ENCODE results near the gene SH3D21. TPM values are rescaled to one million over a fixed set of nuclear protein-coding genes. Genes with fewer than 3 reads are reported as not detected.
A peak's percentile ranks its signal among the peaks of the same experiment; 100 is the strongest.

Gene SH3D21
- total and polyA plus RNA-seq, 7 donors, result 0.16 to 7.4 (median 1.8) TPM

DNA sequence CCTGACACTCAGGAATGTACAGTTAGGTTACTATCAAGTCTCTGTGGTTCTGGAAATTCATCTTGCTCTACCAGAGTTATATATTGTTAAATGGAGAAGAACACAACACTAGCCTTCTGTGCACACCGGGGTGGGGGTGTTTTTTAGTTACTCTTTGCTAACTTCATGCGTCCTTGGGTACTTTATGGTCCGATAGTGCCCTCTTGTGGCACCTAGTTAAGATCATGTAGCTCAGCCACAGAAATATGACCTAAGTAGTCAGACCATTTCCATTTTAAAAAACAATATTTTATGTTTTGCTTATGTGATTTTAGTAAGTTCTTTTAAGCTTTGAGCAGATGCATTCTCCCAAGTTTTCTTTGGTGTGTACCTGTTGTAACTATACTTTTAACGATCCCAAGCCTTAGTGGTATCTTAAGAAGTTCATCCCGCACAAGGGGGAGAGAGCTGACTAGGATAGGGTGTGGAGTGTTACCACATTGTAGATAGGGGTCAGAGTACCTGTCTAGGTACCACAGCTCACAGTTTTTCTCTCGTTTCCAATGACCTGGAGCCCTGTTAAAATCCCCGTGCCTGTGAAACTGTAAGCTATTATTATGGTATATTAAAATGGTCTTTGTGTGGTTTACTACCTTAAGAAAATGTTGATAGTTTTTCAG lies 20.6 kb upstream of the SH3D21 start:
- Histone ChIP-seq H3K9me3 (no peaks in the 10 kb centered on the region), H3K4me3 (no peak overlapping the region), H3K27me3 (no peaks in the 10 kb centered on the region), H3K4me1 (peaks cover 0 to 53% (median 24%) of the 10 kb centered on the region in 4 donors), H3K36me3 (peaks cover 22 to 73% (median 46%) of the 10 kb centered on the region in 4 donors), H3K27ac (peak overlapping the region; percentile 20 to 71 (median 52))
- intact Hi-C loops (cut with DNase I), result loop anchor here (1.0 to 5.0 kb wide), 4 partner anchors 61 to 188 kb away; partner anchors contain the start of genes THRAP3 and TRAPPC3
- TF ChIP-seq, protein P1, sequence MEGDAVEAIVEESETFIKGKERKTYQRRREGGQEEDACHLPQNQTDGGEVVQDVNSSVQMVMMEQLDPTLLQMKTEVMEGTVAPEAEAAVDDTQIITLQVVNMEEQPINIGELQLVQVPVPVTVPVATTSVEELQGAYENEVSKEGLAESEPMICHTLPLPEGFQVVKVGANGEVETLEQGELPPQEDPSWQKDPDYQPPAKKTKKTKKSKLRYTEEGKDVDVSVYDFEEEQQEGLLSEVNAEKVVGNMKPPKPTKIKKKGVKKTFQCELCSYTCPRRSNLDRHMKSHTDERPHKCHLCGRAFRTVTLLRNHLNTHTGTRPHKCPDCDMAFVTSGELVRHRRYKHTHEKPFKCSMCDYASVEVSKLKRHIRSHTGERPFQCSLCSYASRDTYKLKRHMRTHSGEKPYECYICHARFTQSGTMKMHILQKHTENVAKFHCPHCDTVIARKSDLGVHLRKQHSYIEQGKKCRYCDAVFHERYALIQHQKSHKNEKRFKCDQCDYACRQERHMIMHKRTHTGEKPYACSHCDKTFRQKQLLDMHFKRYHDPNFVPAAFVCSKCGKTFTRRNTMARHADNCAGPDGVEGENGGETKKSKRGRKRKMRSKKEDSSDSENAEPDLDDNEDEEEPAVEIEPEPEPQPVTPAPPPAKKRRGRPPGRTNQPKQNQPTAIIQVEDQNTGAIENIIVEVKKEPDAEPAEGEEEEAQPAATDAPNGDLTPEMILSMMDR (IDR thresholded peaks at IDR 0.05), result peak; percentile 56 to 70 (median 58)
- TF ChIP-seq POLR2A (IDR thresholded peaks at IDR 0.05) (no peak), EP300 (IDR thresholded peaks at IDR 0.05) (no peak), POLR2AphosphoS5 (IDR thresholded peaks at IDR 0.05) (peak in 3 of 4 donors; percentile 2 to 27 (median 24))
- 44 to 52% methylated on average over 7 of the region's 7 CpGs for WGBS, 2 donors
- peak; percentile 82 for DNase-seq

DNA sequence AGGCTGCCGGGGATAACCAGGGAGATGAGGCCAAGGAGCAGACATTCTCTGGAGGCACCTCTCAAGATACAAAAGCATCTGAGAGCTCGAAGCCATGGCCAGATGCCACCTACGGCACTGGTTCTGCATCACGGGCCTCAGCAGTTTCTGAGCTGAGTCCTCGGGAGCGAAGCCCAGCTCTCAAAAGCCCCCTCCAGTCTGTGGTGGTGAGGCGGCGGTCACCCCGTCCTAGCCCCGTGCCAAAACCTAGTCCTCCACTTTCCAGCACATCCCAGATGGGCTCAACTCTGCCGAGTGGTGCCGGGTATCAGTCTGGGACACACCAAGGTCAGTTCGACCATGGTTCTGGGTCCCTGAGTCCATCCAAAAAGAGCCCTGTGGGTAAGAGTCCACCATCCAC lies 19.4 kb upstream of the SH3D21 start:
- DNase-seq, result no peak
- peak overlapping the region in 1 of 4 donors; percentile 3 for H3K27ac ChIP-seq
- WGBS, 2 donors, result 95% methylated on average over 13 of the region's 13 CpGs

DNA sequence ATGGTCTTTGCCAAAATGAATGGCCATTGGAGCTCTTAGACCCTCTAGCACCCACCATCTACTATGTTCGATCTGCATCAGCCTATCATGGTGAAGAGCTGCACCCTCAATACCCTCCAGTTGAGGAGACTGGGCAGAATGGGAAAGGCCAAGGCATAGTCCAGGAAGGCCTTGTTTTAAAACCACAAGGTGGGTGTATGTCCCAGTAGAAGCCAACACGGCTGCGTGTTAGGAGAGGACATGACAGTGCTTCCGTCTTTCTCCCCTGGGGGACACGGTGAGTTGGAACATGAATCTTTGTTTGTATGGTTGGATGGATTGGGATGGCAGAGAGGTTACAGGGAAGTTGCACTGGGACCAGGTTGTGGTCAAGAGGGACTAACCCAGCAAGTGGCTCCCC lies 18.6 kb upstream of the SH3D21 start:
- intact Hi-C loops (cut with DNase I), result loop anchor here (2.0 to 5.0 kb wide), 2 partner anchors 99 to 190 kb away; no protein-coding TSS in a partner anchor
- TF ChIP-seq EP300 (IDR thresholded peaks at IDR 0.05), result no peak
- no peak for TF ChIP-seq POLR2A (IDR thresholded peaks at IDR 0.05)
- TF ChIP-seq, protein P1 (IDR thresholded peaks at IDR 0.05), result no peak
- no peak for TF ChIP-seq POLR2AphosphoS5 (IDR thresholded peaks at IDR 0.05)
- Histone ChIP-seq H3K4me1 (peaks cover 0 to 38% (median 21%) of the 10 kb centered on the region in 4 donors), H3K36me3 (peaks cover 39 to 89% (median 60%) of the 10 kb centered on the region in 4 donors), H3K27me3 (no peaks in the 10 kb centered on the region), H3K4me3 (no peak overlapping the region), H3K27ac (no peak overlapping the region), H3K9me3 (no peaks in the 10 kb centered on the region)
- DNase-seq, result no peak
- WGBS, 2 donors, result 93 to 96% methylated on average over 5 of the region's 5 CpGs

More for the DNA sequence above, 19.4 kb upstream of the SH3D21 start:
- no peak for TF ChIP-seq POLR2A (IDR thresholded peaks at IDR 0.05)
- TF ChIP-seq, protein P1 (IDR thresholded peaks at IDR 0.05), result no peak
- TF ChIP-seq EP300 (IDR thresholded peaks at IDR 0.05), result no peak
- no peak for TF ChIP-seq POLR2AphosphoS5 (IDR thresholded peaks at IDR 0.05)
- intact Hi-C loops (cut with DNase I), result loop anchor here (2.0 to 5.0 kb wide), 2 partner anchors 98 to 190 kb away; no protein-coding TSS in a partner anchor
- Histone ChIP-seq H3K36me3 (peaks cover 33 to 85% (median 55%) of the 10 kb centered on the region in 4 donors), H3K27me3 (no peaks in the 10 kb centered on the region), H3K4me1 (peaks cover 0 to 41% (median 21%) of the 10 kb centered on the region in 4 donors), H3K9me3 (no peaks in the 10 kb centered on the region), H3K4me3 (no peak overlapping the region)

DNA sequence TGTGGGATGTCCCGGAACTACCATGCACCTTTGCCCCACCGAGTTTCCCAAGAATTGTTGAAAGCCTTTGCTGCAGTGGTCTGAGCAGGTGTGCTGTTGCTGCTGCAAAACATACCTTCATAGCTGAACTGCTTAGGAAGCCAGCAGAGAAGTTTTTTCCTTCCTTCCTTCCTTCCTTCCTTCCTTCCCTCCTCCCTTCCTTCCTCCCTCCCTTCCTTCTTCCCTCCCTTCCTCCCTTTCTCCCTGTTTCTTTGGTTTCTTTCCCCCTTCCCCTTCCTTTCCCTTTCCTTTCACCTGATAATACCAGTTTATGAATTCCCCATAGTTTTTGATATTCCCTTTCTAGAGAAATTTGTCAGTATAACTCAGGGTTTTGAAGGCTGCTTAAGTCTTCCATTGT lies 10.8 kb upstream of the SH3D21 start:
- Histone ChIP-seq H3K4me3 (no peak overlapping the region), H3K36me3 (peaks cover 28 to 96% (median 66%) of the 10 kb centered on the region in 4 donors), H3K9me3 (no peaks in the 10 kb centered on the region), H3K27me3 (no peaks in the 10 kb centered on the region), H3K27ac (no peak overlapping the region), H3K4me1 (peaks cover 0 to 8% (median 3%) of the 10 kb centered on the region in 4 donors)
- intact Hi-C loops (cut with DNase I), result no loop called here
- no peak for DNase-seq
- TF ChIP-seq EP300 (IDR thresholded peaks at IDR 0.05), result no peak
- WGBS, 2 donors, result 61 to 81% methylated on average over 2 of the region's 2 CpGs

GRCh38 chr1:36297062-36297461 lies 9.1 kb upstream of the SH3D21 start:
- WGBS, 2 donors, result 22 to 72% methylated on average over 2 of the region's 2 CpGs
- peaks cover 24 to 96% (median 70%) of the 10 kb centered on the region in 4 donors for H3K36me3 ChIP-seq

More at GRCh38 chr1:36297062-36297461, 9.1 kb upstream of the SH3D21 start:
- no peak for TF ChIP-seq POLR2AphosphoS5 (IDR thresholded peaks at IDR 0.05)
- TF ChIP-seq, protein P1 (IDR thresholded peaks at IDR 0.05), result no peak
- no peak overlapping the region for H3K27ac ChIP-seq
- H3K4me3 ChIP-seq, result no peak overlapping the region
- H3K9me3 ChIP-seq, result no peaks in the 10 kb centered on the region
- H3K27me3 ChIP-seq, result no peaks in the 10 kb centered on the region
- peaks cover 0 to 5% (median 0%) of the 10 kb centered on the region in 4 donors for H3K4me1 ChIP-seq
- intact Hi-C loops (cut with DNase I), result no loop called here
- no peak for DNase-seq

All from sigmoid colon (tissue), 7 donors.